Pancreas (tissue), 10 donors: ENCODE data around the gene CACNA2D3. TPM values are rescaled to one million over a fixed set of nuclear protein-coding genes. Genes with fewer than 3 reads are reported as not detected.
"Not testable (repeated sequence)": the region's sequence is repeated elsewhere in the genome, so short reads cannot be mapped to it uniquely, and the experiment has no call there.

ENCODE experiments used
- ATAC-seq, 4 donors: fragments of 200-7000 bp; cut with Tn5 transposase; one replicate each; pipeline versions ENCODE4 v1.8.0 to v1.9.1; 2020; ENCODE audit warnings: mild to moderate bottlenecking in 4 of 4, moderate library complexity in 4 of 4
- DNase-seq, 6 donors: peaks; one replicate each; pipeline ENCODE4 v3.0.0-alpha.2; 2020
- FAIRE-seq: peaks from 2 replicates; lab custom pipeline; 2012; peaks lifted over from hg19 to GRCh38; lab: Jason Lieb, UNC
- H3K27ac ChIP-seq, 4 donors: fragments of 200-600 bp; sonication (generic); 1 replicate in 3 of 4; 2 replicates in 1 of 4; pipeline versions ENCODE4 v1.5.0 to v1.8.0; 2020
- H3K27me3 ChIP-seq, 4 donors: fragments of 200-600 bp; one replicate each; pipeline ENCODE4 v1.8.0; 2021
- H3K36me3 ChIP-seq, 3 donors: fragments of 200-600 bp; sonication (generic) in 1 of 3; one replicate each; pipeline versions ENCODE4 v1.5.0 to v1.8.0; 2020 to 2021
- H3K4me1 ChIP-seq, 3 donors: fragments of 200-600 bp; one replicate each; pipeline ENCODE4 v1.8.0; 2021
- H3K4me3 ChIP-seq, 4 donors: fragments of 200-600 bp; sonication (generic) in 2 of 4; one replicate each; pipeline versions ENCODE4 v1.5.0 to v1.8.0; 2020 to 2021
- H3K9me3 ChIP-seq, 4 donors: fragments of 200-600 bp; one replicate each; pipeline ENCODE4 v1.8.0; 2021
- WGBS, 2 donors: extraction: QIAGEN DNeasy Blood & Tissue Kit; methylation state at CpG; one replicate each; pipeline ENCODE4 v1.1.7; 2013; 5-methylcytosine and 5-hydroxymethylcytosine counted together
- intact Hi-C, 3 donors: fragments of 100-400 bp; cut with DNase I; formaldehyde crosslinking; loops; one replicate each; pipeline versions ENCODE4 v1.11.1 to v1.14.2; 2022
- polyA plus RNA-seq, 2 donors: library from polyadenylated mRNA; stranded (reverse); fragments of 200-250 nt; gene quantifications; one replicate each; pipeline ENCODE4 v1.2.3, GENCODE V29; 2013
- total RNA-seq, 6 donors: library from RNA; stranded (reverse); fragmentation: NEBNext Ultra II Directional in 4 of 6; extraction: Animal tissue kit (Norgen Biotek cat#: 25700) in 4 of 6; gene quantifications; one replicate each; pipeline versions ENCODE4 v1.2.1 to v1.2.4, GENCODE V29; 2021 to 2023
- TF ChIP-seq, protein P1 (sequence below), 4 donors: fragments of 200-600 bp; sonication (generic) in 3 of 4; IDR thresholded peaks; one replicate each; pipeline versions ENCODE4 v1.5.0 to v1.8.0; 2021; ENCODE audit warnings: antibody characterized with exemption in 4 of 4
- donor health status: healthy with polysubstance abuse.
- donor health status: DM: no; HTN: no; CAD: no; lungs with moderate emphysema.
- donor health status: DM: no; HTN: no; CAD: no.
- donor health status: control.
- donor health status: control.
- donor health status: Bipolar disorder and iron deficiency.
- donor health status: DM: yes; HTN: yes; CAD: no.
- donor health status: DM: no; HTN: no; CAD: no.
- donor health status: DM: no; HTN: no; CAD: no.
- donor health status: DM: yes; HTN: yes; CAD: no.

CACNA2D3 gene
- total and polyA plus RNA-seq, 8 donors, result 0.19 to 0.75 (median 0.37) TPM; not detected in 2

DNA sequence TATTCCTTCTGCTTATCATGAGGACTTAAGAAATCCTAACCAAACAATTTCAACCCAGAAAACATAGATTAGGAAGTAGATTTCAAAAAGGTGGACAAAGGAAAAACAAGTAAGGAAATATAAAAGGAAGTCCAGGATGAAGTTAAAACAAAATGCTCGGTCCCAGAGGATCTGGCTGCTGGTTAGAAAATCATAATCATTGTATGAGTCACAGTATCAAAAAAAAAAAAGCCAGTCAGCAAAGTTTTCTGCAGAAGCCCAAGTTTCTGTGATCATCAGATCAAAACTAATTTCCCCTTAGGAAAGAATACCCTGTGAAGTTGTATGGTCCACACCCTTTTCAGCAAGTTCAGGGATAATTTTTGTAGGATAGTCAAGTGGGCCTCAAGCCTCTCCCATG is 848.5 kb downstream of the CACNA2D3 start:
- Histone ChIP-seq H3K4me3 (no peak overlapping the region), H3K9me3 (no peaks in the 10 kb centered on the region), H3K36me3 (no peaks in the 10 kb centered on the region), H3K4me1 (no peaks in the 10 kb centered on the region), H3K27ac (no peak overlapping the region), H3K27me3 (no peaks in the 10 kb centered on the region)
- intact Hi-C loops, result no loop called here
- TF ChIP-seq, protein P1, sequence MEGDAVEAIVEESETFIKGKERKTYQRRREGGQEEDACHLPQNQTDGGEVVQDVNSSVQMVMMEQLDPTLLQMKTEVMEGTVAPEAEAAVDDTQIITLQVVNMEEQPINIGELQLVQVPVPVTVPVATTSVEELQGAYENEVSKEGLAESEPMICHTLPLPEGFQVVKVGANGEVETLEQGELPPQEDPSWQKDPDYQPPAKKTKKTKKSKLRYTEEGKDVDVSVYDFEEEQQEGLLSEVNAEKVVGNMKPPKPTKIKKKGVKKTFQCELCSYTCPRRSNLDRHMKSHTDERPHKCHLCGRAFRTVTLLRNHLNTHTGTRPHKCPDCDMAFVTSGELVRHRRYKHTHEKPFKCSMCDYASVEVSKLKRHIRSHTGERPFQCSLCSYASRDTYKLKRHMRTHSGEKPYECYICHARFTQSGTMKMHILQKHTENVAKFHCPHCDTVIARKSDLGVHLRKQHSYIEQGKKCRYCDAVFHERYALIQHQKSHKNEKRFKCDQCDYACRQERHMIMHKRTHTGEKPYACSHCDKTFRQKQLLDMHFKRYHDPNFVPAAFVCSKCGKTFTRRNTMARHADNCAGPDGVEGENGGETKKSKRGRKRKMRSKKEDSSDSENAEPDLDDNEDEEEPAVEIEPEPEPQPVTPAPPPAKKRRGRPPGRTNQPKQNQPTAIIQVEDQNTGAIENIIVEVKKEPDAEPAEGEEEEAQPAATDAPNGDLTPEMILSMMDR (IDR thresholded peaks at IDR 0.05), result no peak
- 78 to 89% methylated on average over 1 of the region's 1 CpG for WGBS, 2 donors
- FAIRE-seq (no peak), ATAC-seq (no peak), DNase-seq (no peak)

DNA sequence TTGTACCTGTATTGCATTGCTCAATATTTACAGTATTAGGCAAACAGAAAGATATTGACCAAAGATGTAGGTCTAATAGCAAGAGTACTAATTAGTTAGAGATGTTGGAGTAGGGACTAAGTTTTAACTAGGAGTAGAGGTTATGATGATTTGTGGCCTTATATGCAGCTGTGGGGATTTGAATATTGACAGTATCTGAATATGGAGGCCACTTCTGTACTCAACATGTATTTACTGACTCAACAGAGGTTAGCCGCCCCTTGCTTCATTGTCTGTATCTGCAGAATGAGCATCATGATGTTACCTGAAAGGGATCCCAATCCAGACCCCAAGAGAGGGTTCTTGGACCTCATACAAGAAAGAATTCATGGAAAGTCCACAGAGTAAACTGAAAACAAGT is 855.1 kb downstream of the CACNA2D3 start:
- no peak for FAIRE-seq
- intact Hi-C loops, result no loop called here
- DNase-seq, result no peak

DNA sequence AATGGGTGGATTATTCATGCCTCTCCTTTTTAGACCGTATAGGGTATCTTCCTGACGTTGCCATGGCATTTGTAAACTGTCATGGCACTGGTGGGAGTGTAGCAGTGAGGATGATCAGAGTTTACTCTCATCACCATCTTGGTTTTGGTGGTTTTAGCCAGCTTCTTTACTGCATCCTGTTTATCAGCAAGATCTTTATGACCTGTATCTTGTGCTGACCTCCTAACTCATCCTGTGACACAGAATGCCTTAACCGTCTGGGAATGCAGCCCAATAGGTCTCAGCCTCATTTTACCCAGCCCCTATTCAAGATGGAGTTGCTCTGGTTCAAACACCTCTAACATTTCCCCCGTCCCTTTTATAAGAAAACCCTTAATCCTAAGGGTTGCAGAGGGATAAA is 855.6 kb downstream of the CACNA2D3 start:
- H3K27me3 ChIP-seq, intact Hi-C loops, H3K4me3 ChIP-seq, H3K4me1 ChIP-seq, FAIRE-seq, H3K9me3 ChIP-seq, H3K36me3 ChIP-seq, ATAC-seq, H3K27ac ChIP-seq, DNase-seq: not testable (repeated sequence)
- 45 to 52% methylated on average over 4 of the region's 4 CpGs for WGBS, 2 donors

More for the DNA sequence above, 855.1 kb downstream of the CACNA2D3 start:
- TF ChIP-seq, protein P1 (IDR thresholded peaks at IDR 0.05), result no peak
- Histone ChIP-seq H3K27me3 (no peaks in the 10 kb centered on the region), H3K27ac (no peak overlapping the region), H3K4me1 (no peaks in the 10 kb centered on the region), H3K4me3 (no peak overlapping the region), H3K36me3 (no peaks in the 10 kb centered on the region), H3K9me3 (no peaks in the 10 kb centered on the region)
- 94% methylated on average over 1 of the region's 1 CpG for WGBS, 2 donors
- no peak for ATAC-seq

DNA sequence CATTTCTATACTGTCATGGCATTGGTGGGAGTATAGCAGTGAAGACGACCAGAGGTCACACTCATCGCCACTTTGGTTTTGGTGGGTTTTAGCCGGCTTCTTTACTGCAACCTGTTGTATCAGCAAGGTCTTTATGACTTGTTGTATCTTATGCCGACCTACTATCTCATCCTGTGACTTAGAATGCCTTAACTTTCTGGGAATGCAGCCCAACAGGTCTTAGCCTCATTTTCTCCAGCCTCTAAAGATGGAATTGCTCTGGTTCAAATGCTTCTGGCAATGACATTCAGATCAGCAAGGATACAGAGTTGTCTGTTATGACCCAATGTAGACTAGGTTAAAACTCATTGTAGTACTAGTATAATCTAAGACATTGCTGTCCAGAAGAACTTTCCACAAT is 860.5 kb downstream of the CACNA2D3 start:
- Histone ChIP-seq H3K27me3 (no peaks in the 10 kb centered on the region), H3K4me1 (no peaks in the 10 kb centered on the region), H3K36me3 (no peaks in the 10 kb centered on the region), H3K9me3 (no peaks in the 10 kb centered on the region), H3K4me3 (no peak overlapping the region), H3K27ac (no peak overlapping the region)
- TF ChIP-seq, protein P1 (IDR thresholded peaks at IDR 0.05), result no peak
- FAIRE-seq (no peak), DNase-seq (no peak), ATAC-seq (no peak)
- intact Hi-C loops, result no loop called here
- WGBS, 2 donors, result 76 to 89% methylated on average over 4 of the region's 4 CpGs

DNA sequence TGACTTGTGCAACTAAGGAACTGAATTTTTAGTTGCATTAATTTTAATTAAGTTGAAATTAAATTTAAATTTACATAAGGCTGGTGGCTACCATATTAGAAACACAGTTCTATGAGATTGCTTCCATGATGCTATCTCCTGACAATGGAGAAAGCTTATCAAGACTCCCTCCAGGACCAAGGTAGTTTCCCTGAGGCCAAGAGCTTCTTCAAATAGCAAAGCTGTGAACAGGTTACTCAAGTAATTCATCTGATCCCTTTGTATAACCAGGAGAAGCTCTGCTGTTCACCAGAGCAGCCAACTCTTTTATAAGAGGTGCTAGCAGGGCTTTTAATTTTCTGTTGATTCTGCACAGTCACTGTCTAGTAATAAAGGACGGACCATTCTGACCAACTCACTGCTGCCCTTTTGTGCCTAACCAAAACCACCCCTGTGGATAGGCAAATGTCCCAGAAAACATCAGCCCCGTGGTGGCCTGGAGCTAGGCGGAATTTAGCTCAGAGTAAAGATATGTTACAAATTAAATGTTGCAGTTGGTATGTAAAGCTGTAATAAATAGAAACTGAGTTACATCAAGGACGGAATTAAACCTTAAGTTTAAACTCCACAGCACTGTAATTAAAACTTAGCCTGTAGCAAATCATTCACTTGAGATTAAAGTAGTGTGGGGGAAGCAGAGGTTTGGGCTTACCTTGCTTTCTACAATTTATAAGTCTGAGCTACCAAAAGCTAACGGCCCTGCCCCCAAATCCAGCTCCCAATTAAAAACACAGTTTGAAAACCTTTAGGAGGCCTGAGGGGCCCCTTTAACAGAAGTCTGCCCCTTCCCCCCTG is 861.1 kb downstream of the CACNA2D3 start:
- Histone ChIP-seq H3K4me1 (no peaks in the 10 kb centered on the region), H3K36me3 (no peaks in the 10 kb centered on the region), H3K9me3 (no peaks in the 10 kb centered on the region), H3K27ac (no peak overlapping the region), H3K4me3 (no peak overlapping the region), H3K27me3 (no peaks in the 10 kb centered on the region)
- WGBS, 2 donors, result 69 to 76% methylated on average over 5 of the region's 5 CpGs
- ATAC-seq (no peak), DNase-seq (no peak), FAIRE-seq (no peak)
- TF ChIP-seq, protein P1 (IDR thresholded peaks at IDR 0.05), result no peak
- intact Hi-C loops, result no loop called here
